ENCODE measurements around the gene TIMM13.
"Not testable (repeated sequence)": the region's sequence is repeated elsewhere in the genome, so short reads cannot be mapped to it uniquely, and the experiment has no call there.

Gene TIMM13

GRCh38 chr19:2420490-2420889, 6.9 kb downstream of the TIMM13 start:
- no peak overlapping the region for H3K9ac ChIP-seq (ENCODE audit: low read depth, low read length)
- H3K36me3 ChIP-seq (ENCODE audit: insufficient read depth, low read length): no peaks in the 10 kb centered on the region; the same call in 1 of the 2 replicates
- no peaks in the 10 kb centered on the region; the same call in 1 of the 2 replicates for H3K4me1 ChIP-seq (ENCODE audit: insufficient read depth, low read length)
- no peaks in the 10 kb centered on the region for H3K9me3 ChIP-seq (ENCODE audit: control insufficient read depth, insufficient read depth, low read length)

GRCh38 chr19:2419754-2420153, 7.6 kb downstream of the TIMM13 start:
- H3K9me3 ChIP-seq (ENCODE audit: control insufficient read depth, insufficient read depth, low read length): no peaks in the 10 kb centered on the region
- no peaks in the 10 kb centered on the region for H3K4me1 ChIP-seq (ENCODE audit: insufficient read depth, low read length)
- no peak overlapping the region for H3K9ac ChIP-seq (ENCODE audit: low read depth, low read length)
- no peaks in the 10 kb centered on the region; the same call in 1 of the 2 replicates for H3K36me3 ChIP-seq (ENCODE audit: insufficient read depth, low read length)

GRCh38 chr19:2417881-2418406, 9.4 kb downstream of the TIMM13 start:
- no peaks in the 10 kb centered on the region for H3K4me1 ChIP-seq (ENCODE audit: insufficient read depth, low read length)
- no peaks in the 10 kb centered on the region; the same call in 1 of the 2 replicates for H3K36me3 ChIP-seq (ENCODE audit: insufficient read depth, low read length)
- H3K9ac ChIP-seq (ENCODE audit: low read depth, low read length): no peak overlapping the region
- no peaks in the 10 kb centered on the region for H3K9me3 ChIP-seq (ENCODE audit: control insufficient read depth, insufficient read depth, low read length)

- H3K4me1 ChIP-seq (ENCODE audit: insufficient read depth, low read length); H3K36me3 ChIP-seq (ENCODE audit: insufficient read depth, low read length); H3K9ac ChIP-seq (ENCODE audit: low read depth, low read length); H3K9me3 ChIP-seq (ENCODE audit: control insufficient read depth, insufficient read depth, low read length): not testable (repeated sequence)
Measured at GRCh38 chr19:2417436-2417835, 9.9 kb downstream of the TIMM13 start.

- Histone ChIP-seq H3K9ac (ENCODE audit: low read depth, low read length) (no peak overlapping the region), H3K36me3 (ENCODE audit: insufficient read depth, low read length) (no peaks in the 10 kb centered on the region; the same call in 1 of the 2 replicates), H3K9me3 (ENCODE audit: control insufficient read depth, insufficient read depth, low read length) (no peaks in the 10 kb centered on the region), H3K4me1 (ENCODE audit: insufficient read depth, low read length) (no peaks in the 10 kb centered on the region)
Measured at GRCh38 chr19:2416321-2417097, 10.9 kb downstream of the TIMM13 start.

GRCh38 chr19:2415973-2416319, 11.4 kb downstream of the TIMM13 start:
- Histone ChIP-seq H3K36me3 (ENCODE audit: insufficient read depth, low read length) (no peaks in the 10 kb centered on the region; the same call in 1 of the 2 replicates), H3K4me1 (ENCODE audit: insufficient read depth, low read length) (no peaks in the 10 kb centered on the region), H3K9ac (ENCODE audit: low read depth, low read length) (no peak overlapping the region), H3K9me3 (ENCODE audit: control insufficient read depth, insufficient read depth, low read length) (no peaks in the 10 kb centered on the region)

- no peaks in the 10 kb centered on the region; the same call in 1 of the 2 replicates for H3K36me3 ChIP-seq (ENCODE audit: insufficient read depth, low read length)
- no peaks in the 10 kb centered on the region for H3K9me3 ChIP-seq (ENCODE audit: control insufficient read depth, insufficient read depth, low read length)
- H3K4me1 ChIP-seq (ENCODE audit: insufficient read depth, low read length): no peaks in the 10 kb centered on the region
- no peak overlapping the region for H3K9ac ChIP-seq (ENCODE audit: low read depth, low read length)
Measured at GRCh38 chr19:2415281-2415972, 12.0 kb downstream of the TIMM13 start.

GRCh38 chr19:2413629-2414028, 13.8 kb downstream of the TIMM13 start:
- Histone ChIP-seq H3K4me1 (ENCODE audit: insufficient read depth, low read length) (no peaks in the 10 kb centered on the region), H3K9me3 (ENCODE audit: control insufficient read depth, insufficient read depth, low read length) (no peaks in the 10 kb centered on the region), H3K36me3 (ENCODE audit: insufficient read depth, low read length) (no peaks in the 10 kb centered on the region; the same call in 1 of the 2 replicates), H3K9ac (ENCODE audit: low read depth, low read length) (no peak overlapping the region)

GRCh38 chr19:2413159-2413558, 14.2 kb downstream of the TIMM13 start:
- no peaks in the 10 kb centered on the region for H3K4me1 ChIP-seq (ENCODE audit: insufficient read depth, low read length)

GRCh38 chr19:2412449-2412848, 14.9 kb downstream of the TIMM13 start:
- Histone ChIP-seq H3K4me1 (ENCODE audit: insufficient read depth, low read length) (no peaks in the 10 kb centered on the region), H3K9ac (ENCODE audit: low read depth, low read length) (no peak overlapping the region), H3K36me3 (ENCODE audit: insufficient read depth, low read length) (no peaks in the 10 kb centered on the region), H3K9me3 (ENCODE audit: control insufficient read depth, insufficient read depth, low read length) (no peaks in the 10 kb centered on the region)

More at GRCh38 chr19:2413159-2413558, 14.2 kb downstream of the TIMM13 start:
- Histone ChIP-seq H3K36me3 (ENCODE audit: insufficient read depth, low read length) (no peaks in the 10 kb centered on the region; the same call in 1 of the 2 replicates), H3K9me3 (ENCODE audit: control insufficient read depth, insufficient read depth, low read length) (no peaks in the 10 kb centered on the region), H3K9ac (ENCODE audit: low read depth, low read length) (no peak overlapping the region)

- Histone ChIP-seq H3K36me3 (ENCODE audit: insufficient read depth, low read length) (no peaks in the 10 kb centered on the region), H3K9me3 (ENCODE audit: control insufficient read depth, insufficient read depth, low read length) (no peaks in the 10 kb centered on the region), H3K9ac (ENCODE audit: low read depth, low read length) (no peak overlapping the region), H3K4me1 (ENCODE audit: insufficient read depth, low read length) (no peaks in the 10 kb centered on the region)
Measured at GRCh38 chr19:2411709-2412108, 15.7 kb downstream of the TIMM13 start.

GRCh38 chr19:2410023-2410422, 17.4 kb downstream of the TIMM13 start:
- Histone ChIP-seq H3K4me1 (ENCODE audit: insufficient read depth, low read length) (no peaks in the 10 kb centered on the region), H3K36me3 (ENCODE audit: insufficient read depth, low read length) (no peaks in the 10 kb centered on the region), H3K9me3 (ENCODE audit: control insufficient read depth, insufficient read depth, low read length) (no peaks in the 10 kb centered on the region), H3K9ac (ENCODE audit: low read depth, low read length) (no peak overlapping the region)

GRCh38 chr19:2409352-2409912, 18.0 kb downstream of the TIMM13 start:
- H3K9ac ChIP-seq (ENCODE audit: low read depth, low read length): no peak overlapping the region
- no peaks in the 10 kb centered on the region for H3K9me3 ChIP-seq (ENCODE audit: control insufficient read depth, insufficient read depth, low read length)

GRCh38 chr19:2408247-2408646, 19.1 kb downstream of the TIMM13 start:
- Histone ChIP-seq H3K9ac (ENCODE audit: low read depth, low read length) (no peak overlapping the region), H3K36me3 (ENCODE audit: insufficient read depth, low read length) (no peaks in the 10 kb centered on the region), H3K9me3 (ENCODE audit: control insufficient read depth, insufficient read depth, low read length) (no peaks in the 10 kb centered on the region), H3K4me1 (ENCODE audit: insufficient read depth, low read length) (no peaks in the 10 kb centered on the region)

More at GRCh38 chr19:2409352-2409912, 18.0 kb downstream of the TIMM13 start:
- Histone ChIP-seq H3K36me3 (ENCODE audit: insufficient read depth, low read length) (no peaks in the 10 kb centered on the region), H3K4me1 (ENCODE audit: insufficient read depth, low read length) (no peaks in the 10 kb centered on the region)

Measured in ES-I3 (cell line).